GM21576 (cell line): Measurements from ENCODE around the gene ISM1.

Experiments
- ATAC-seq: cut with Tn5 transposase; IDR thresholded peaks from one replicate; pipeline ENCODE4 v1.9.1; 2021; ENCODE audit warnings: mild to moderate bottlenecking, moderate library complexity; ENCODE audit not compliant: unreplicated experiment

Gene ISM1

DNA sequence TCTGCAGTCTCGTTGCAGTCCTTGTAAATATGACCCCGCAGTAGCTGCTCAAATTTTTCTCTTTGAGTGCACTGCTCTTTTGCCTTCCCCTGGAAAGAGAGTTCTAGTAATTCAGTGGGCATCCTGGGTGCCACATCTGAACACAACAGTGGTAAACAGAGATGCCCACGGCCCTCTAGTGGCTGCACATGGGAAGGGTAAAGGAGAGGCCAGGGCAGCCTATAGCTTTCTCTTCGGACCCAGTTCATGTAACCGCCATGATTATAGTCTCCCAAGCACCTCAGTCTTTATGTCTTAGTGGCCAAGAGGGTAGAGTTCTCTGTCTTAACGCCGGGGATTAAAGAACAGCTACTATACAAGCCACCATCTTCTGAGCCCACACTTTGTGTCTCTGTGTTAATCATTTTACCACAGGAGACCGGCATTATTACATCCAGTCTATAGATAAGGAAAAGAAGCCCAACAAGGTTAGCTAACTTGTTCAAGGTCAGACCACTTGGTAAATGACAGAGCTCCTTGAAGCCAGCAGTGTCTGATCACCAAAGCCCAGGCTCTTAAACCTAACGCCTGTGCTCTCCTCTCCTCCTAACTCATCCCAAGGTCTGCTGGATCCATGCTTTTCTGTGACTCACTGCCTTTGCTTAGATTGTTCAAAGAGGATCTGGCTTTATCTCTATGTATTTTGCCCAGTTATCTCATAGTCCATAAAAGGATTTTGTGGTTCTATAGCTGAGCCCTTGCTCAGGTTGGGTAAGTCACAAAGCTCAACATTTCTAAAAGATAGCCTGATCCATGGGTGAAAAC, 81.8 kb downstream of the ISM1 start:
- ATAC-seq = peak; percentile 85

DNA sequence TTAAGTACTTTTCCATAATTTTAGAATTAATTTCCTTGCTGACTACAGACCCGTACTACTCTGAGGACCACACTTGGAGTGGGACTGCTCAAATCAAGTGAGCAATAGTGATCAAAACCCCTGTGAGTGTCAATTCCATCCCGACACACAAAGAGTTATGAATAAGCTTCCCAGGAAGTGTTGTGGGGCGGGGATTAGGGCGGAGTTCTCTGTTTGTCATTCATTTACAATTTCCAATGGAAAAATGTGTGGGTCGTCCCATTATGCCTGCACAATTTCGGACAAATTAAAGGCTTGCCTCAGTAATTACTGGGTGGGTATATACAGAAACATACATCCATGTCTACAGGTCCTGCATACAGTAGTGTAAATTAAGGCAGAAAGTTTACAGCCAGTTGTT, 84.2 kb downstream of the ISM1 start:
- ATAC-seq = no peak

DNA sequence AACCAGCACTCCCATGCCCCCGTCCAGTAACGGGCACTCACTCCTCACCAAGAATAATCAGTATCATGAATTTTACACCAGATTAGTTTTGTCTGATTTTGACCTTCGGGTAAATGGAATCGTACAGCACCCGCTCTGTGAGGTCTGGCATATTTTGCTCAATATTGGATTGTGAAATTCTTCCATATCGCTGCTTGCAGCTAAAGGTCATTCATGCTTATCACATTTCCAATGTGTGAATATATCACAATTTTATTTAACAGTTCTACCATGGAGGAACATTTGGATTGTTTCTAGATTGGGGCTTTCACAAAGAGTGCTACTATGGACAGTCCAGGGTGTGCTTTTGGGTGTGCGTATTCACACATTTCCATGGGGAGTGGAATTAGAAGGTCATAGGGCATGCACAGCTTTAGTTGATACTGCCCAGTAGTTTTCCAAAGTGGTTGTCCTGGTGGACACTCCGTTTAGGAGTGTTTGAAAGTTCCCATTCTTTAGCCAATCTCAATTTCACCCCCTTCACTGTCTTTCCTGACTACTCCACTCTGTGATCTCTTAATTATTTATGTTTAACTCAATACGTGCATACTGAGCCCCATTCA, 86.6 kb downstream of the ISM1 start:
- no peak for ATAC-seq

DNA sequence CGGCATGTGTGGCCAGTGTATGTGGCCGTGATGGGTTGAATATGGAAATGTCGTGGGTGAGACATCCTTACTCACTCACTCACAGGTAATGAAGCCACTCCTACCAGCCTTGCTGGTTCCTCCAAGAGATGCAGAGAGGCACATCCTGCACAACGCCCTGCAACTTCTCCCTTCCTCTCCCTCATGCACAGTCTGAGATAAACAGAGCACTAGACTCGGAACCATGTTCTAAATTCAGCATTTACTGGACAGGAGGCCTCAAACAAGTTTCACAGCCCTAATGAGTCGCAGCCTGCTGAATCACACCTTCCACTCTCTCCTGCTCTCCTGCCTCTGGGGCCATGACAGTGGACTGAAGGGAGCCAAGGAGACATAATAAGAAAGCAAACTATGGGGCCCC, 91.2 kb downstream of the ISM1 start:
- ATAC-seq = no peak

DNA sequence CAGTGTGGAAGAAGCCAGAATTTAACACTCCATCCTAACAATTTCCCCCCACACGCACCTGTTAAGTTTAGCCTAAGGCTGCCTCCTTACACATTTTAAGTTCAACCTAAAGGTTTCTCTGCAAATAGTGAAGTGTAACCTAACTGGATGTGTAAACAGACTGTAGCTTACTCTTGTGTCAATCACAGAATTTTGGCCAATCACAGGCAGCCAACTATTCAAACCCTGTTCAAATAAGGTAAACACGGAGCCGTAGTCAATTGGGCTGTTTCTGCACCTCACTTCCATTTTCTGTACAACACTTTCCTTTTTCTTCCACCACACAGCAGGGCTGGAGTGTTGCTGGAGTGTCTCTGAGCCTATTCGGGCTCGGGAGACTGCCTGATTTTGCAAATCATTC, 92.1 kb downstream of the ISM1 start:
- no peak for ATAC-seq

DNA sequence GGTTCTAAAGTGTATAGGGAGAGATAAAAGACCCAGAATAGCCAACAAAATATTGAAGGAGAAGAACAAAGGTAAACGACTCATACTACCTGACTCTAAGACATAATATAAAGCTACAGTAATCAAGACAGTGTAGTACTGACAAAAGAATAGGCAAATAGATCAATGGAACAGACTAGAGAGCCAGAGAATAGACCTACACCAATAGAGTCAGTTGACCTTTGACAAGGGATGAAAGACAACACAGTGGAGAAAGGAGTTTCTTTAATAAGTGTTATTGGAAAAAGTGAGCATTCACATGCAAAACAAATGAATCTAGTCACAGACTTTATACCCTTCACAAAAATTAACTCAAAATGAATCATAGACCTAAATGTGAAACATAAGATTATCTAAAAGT, 96.4 kb downstream of the ISM1 start:
- no peak for ATAC-seq

DNA sequence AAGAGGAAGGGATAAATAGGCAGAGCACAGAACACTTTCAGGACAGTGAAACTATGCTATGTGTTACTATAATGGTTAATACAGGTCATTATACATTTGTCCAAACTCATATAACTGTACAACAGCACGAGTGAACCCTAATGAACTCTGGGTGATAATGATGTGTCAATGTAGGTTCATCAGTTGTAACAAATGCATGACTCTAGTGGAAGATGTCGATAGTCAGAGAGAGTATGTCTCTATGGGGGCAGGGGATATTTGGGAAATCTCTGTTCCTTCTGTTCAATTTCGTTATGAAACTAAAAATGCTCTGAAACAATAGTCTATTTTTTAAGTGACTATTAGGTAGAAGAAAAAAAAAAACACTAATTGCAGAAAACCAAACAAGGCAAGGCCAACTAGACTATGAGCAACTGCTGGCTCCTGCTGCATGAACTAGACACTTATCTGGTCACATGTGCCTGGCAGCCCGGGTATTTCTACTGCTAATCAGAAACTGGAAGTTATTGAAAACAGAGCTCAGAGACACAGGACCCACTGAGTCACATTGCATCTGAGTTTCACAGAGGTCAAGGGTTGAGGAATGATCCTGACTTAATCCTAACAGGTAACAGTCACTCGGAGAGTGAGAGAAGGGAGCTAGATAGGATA, 97.9 kb downstream of the ISM1 start:
- no peak for ATAC-seq

DNA sequence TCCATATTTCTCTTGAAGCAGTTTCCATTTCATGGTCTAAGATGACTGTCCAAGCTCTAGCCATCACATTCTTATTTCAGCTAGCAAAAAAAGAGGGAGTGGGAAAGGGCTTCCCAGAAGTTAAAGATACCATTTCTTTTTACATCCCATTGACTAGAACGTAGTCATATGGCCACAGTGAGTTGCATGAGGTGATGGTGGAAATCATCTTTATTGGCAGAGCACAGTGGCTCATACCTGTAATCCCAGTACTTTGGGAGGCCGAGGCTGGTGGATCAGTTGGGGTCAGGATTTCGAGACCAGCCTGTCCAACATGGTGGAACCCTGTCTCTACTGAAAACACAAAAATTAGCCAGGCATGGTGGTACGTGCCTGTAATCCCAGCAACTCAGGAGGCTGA, 99.6 kb downstream of the ISM1 start:
- ATAC-seq = no peak

DNA sequence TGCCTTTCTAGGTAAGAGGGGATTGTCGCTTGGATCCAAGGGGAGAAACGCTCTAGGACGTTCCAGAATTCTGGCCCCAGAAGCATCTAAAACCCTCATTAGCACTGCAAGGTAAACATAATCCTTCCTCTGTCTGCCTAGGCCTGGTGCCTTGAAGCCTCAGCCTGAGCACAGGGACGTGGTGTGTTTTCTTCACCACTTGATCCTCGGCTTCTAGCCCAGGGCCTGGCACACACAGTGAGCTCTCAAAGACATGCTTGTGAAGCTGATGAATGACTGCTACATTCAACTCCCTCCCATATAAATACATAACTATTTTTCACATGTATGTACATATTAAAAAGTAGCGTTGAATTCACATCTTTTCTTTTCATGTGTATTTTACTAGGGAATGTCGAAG, 100.3 kb downstream of the ISM1 start:
- ATAC-seq = no peak

DNA sequence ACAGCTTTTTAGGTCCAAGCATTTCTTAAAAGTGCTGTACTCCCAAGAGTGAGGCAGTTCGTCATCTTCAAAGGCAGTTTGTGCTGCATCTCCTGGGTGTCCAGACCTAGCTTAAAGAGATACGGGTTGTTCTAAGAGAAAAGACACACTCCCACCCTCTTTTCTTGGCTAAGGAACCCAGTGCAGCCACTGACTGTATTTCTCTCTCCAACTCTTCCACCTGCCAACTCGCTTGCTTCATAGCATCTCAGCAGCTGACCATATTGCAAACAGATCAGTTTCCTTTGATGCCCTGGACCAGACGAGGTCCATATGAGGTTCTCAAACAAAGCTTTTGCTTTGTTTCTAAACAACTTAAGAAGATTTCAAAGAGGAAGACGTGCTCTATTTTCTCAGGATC, 101.1 kb downstream of the ISM1 start:
- no peak for ATAC-seq

DNA sequence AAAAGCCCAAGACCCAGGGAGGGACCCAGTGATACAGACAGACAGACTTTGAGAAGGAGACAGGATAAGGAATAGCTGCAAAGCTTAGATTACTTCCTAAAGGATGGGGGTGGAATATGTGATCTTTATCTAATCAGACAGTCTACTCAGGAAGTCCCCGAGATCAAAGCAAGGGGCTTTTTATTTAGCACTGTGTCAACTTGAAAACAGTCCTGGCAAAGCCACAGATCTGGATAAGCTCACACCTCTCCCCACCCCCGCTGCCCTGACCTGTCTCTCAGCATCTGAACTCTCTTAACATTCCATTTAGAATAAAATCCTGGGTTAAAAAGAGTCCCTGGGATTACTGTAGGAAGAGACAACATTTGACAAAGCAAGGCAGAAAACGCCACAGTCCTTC, 101.5 kb downstream of the ISM1 start:
- no peak for ATAC-seq

DNA sequence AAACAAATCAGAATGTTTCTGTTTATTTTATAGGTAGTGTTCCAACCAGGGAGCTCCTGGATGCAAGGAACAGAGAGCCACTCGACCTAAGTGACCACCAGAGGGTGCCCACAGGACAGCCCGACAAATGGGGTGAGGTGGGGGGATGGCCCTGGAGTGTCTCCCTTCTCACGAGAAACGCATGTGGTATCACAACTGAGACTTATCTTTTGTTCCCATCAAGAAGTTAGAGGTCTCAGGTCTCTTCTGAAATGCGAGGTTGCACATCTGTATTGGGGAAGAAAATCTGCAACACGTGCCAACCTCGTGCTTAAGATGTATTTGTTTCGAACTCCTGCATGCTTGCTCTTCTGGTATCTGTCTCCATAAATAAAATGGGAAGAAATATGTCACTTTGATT, 104.0 kb downstream of the ISM1 start:
- ATAC-seq = no peak

DNA sequence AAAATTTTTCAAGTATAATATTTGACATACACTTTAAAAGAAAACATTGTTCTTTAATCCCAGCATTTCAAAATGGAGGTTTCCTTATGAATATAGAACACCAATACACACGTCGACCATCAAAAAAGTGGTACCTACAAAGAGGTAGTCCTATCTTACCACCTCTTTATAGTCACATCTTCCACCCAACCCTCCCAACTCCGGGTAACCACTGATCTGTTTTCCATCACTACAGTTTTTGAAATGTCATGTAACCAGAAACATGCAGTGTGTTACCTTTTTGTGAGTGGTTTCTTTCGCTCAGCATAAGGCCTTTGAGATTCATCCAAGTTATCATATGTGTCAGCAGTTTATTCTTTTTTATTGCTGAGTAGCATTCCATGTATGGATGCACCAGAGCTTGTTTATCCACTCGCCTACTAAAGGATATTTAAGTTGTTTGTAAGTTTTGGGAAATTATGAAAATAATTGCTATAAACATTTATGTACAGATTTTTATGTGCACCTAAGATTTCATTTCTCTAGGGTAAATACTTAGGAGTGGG, 104.8 kb downstream of the ISM1 start:
- ATAC-seq = no peak

DNA sequence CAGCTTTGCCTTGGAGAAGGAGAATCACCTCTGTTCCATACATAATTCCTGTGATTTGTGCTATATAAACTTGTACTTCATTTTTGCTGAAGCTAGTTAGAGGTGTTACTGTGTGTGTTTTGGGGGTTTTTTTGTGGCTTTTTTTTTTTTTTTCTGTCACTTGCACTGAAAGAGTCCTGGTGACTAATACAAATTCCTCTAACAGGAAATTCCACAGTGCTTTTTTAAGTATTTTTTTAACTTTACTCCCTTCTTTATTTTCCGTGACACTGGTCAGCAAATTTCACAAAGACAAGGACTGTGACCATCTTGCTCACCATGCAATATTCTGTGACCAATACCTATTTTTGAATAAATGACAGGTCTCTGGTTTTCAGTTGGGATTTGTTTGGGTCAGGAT, 110.5 kb downstream of the ISM1 start:
- no peak for ATAC-seq

DNA sequence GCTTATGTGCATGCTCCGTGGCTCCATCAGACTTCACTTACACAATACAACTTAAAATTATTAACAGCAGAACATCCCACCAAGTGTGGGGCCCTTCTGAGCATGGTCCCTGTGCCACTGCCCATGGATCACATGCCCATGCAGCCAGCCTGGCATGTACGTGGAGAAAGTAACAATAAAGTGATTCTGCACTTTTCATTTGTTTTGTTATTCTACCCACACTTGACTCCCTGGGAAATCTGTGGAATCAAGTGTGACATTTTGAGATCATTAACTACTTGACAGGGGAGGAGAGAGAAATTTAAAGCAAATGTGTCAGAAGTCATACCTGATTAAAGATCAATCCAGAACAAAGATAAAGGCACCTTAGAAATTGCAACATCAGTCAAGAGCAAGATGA, 112.0 kb downstream of the ISM1 start:
- no peak for ATAC-seq

DNA sequence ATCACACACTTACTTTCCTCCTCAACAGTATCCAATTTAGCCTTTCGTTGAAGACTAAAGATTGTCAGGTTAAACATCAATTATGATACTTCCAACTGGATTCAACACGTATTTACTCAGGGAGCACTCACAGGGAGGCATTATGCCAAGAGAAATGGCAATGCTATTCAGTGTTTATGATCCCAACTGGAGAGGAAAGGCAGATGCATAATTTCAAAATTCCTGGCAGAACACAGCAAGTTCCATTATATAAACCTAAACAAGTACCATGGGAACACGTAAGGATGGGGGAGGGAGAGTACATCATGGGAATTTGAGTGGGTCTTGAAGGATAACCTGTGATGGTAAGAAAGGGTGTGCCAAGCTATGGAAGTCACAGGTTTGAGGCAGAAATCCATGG, 112.7 kb downstream of the ISM1 start:
- no peak for ATAC-seq

DNA sequence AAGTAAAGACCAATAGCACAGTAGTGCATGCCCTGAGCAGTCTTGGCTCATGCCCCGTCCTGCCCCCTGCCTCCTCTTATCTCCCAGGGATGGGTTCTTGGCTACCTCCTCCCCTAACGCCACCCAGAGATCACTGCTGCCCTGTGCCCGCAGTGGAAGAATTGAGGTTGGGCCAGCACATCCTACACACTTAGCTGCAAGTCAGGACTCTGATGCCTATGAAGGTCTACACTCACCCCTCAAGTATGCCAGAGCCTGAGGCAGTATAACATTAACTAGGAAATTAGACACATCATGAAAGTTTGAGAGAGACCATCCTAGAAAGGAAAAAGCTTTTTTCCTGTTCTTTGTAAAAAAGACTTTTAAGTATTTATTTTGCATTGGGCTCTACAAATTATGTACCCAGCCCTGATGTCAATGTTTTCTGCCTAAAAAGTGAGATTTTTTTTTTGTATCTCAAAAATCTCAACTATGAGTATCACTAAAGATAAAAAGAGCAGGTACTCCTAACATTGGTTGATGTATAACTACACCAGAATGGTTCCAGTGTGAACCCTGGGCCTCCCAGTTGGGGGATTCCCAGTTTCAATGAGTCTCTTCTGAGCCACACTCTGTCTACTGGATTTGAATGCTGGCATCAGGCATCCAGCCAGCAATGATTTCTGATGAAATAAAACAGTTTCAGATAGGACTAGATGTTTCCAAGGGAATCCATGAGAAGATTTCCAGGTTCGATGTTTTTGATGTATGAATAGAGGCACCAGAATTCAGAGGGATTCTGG, 115.4 kb downstream of the ISM1 start:
- peak; percentile 60 for ATAC-seq

DNA sequence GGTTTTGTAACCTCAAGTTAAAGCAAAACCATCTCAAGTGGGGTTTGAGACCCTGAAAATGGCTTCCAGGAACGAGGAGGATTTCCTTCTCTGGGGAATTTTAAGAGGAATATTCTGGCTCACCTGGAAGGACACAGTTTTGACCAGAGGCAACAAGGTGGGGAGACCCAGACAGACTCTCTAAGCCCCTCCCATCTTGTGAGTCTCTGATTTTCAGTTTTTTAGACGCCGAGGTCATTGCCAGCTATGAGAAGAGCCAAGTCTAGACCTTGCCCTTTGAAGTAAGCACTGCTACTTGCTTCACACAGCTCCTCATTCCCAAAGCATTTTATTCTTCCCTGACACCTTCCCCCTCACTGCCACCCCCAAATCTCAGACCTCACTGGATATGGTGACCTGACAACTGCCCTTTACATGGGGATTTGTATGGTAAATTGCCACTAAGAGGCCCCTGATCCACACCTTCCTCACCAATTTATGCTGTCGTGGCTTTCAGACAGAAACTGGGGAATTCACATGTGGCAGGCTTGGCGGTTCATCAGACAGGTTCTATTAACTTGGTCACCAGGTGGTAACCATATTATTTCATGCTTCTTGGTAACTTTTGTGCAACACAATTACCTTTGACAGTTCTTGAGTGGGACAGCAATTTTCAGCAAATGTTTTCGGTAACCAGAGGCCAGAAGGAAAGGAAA, 116.2 kb downstream of the ISM1 start:
- ATAC-seq = no peak

DNA sequence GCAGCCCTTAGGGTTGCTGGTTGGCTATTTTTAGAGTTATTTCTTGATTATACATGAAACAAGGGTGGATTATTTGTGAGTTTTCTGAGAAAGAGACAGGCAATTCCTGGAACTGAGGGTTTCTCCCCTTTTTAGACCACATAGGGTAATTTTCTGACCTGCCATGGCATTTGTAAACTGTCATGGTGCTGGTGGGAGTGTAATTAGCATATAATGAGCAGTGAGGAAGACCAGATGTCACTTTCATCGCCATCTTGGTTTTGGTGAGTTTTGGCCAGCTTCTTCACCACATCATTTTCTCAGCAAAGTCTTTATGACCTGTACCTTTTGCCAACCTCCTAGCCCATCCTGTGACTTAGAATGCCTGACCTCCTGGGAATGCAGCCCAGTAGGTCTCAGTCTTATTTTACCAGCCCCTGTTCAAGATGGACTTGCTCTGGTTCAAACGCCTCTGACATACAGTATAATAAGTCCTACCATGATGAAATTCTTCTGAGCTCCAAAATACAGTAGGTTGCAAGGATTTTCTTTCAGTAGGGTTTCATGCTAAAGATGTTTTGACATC, 117.1 kb downstream of the ISM1 start:
- ATAC-seq = no peak

DNA sequence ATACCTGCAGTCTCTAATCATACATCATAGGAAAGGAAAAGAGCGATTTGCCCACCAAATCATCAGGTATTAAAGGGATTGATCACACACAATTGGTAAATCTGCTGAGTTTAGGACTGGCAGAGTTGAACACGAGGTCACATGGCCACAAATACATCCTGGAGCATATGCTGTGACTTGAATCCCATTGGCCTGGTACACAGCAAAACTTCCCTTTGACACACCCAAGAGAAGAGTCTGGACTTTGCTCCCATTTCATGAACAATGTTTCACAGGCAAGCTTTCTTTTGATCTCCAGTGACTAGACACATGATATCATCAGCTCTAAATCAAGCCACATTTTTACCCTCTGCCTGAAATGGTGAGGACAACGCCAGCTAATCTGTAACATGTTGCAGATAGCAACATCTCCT, 117.9 kb downstream of the ISM1 start:
- no peak for ATAC-seq
